GM06990 (cell line): ENCODE data around the gene MMP13.
"Not testable (repeated sequence)": the region's sequence is repeated elsewhere in the genome, so short reads cannot be mapped to it uniquely, and the experiment has no call there.

ENCODE experiments used
- DNase-seq: peaks from one replicate; pipeline ENCODE4 v3.0.0-alpha.2; 2011; ENCODE audit not compliant: insufficient read length; ENCODE audit errors: extremely low read depth
- H3K27me3 ChIP-seq: replicated peaks from 2 replicates; pipeline ENCODE4 v1.6.0; 2011; ENCODE audit warnings: low read length; ENCODE audit not compliant: control insufficient read depth, insufficient read depth
- H3K36me3 ChIP-seq: 2 replicates; pipeline ENCODE4 v1.5.1; 2011; ENCODE audit warnings: low read length; ENCODE audit not compliant: control insufficient read depth, insufficient read depth
- H3K4me3 ChIP-seq: replicated peaks from 2 replicates; pipeline ENCODE4 v1.5.1; 2011; ENCODE audit warnings: low read depth, mild to moderate bottlenecking, control low read depth, low read length
- CTCF ChIP-seq: IDR thresholded peaks from 2 replicates; pipeline ENCODE4 v1.5.1; 2011; ENCODE audit warnings: low read length, control low read depth, mild to moderate bottlenecking, inconsistent platforms; ENCODE audit not compliant: insufficient read depth, poor library complexity, severe bottlenecking

The MMP13 gene

GRCh38 chr11:102912482-102912830 lies 43.1 kb downstream of the MMP13 start:
- Histone ChIP-seq H3K27me3 (no peaks in the 10 kb centered on the region), H3K4me3 (no peak overlapping the region), H3K36me3 (no peaks in the 10 kb centered on the region)
- TF ChIP-seq CTCF = no peak
- DNase-seq = no peak

- TF ChIP-seq CTCF = no peak
- DNase-seq = no peak
- H3K4me3 ChIP-seq = no peak overlapping the region
Measured at GRCh38 chr11:102911758-102912481, 43.6 kb downstream of the MMP13 start.

GRCh38 chr11:102905848-102906247 lies 49.7 kb downstream of the MMP13 start:
- not testable (repeated sequence) for H3K27me3 ChIP-seq, H3K36me3 ChIP-seq, H3K4me3 ChIP-seq, DNase-seq

More at GRCh38 chr11:102911758-102912481, 43.6 kb downstream of the MMP13 start:
- Histone ChIP-seq H3K27me3 (no peaks in the 10 kb centered on the region), H3K36me3 (no peaks in the 10 kb centered on the region)

- H3K4me3 ChIP-seq, H3K36me3 ChIP-seq, H3K27me3 ChIP-seq, DNase-seq: not testable (repeated sequence)
Measured at GRCh38 chr11:102903895-102904294, 51.6 kb downstream of the MMP13 start.

- H3K36me3 ChIP-seq = no peaks in the 10 kb centered on the region
- TF ChIP-seq CTCF = no peak
- no peak for DNase-seq
- H3K27me3 ChIP-seq = no peaks in the 10 kb centered on the region; the same call in 1 of the 2 replicates
- no peak overlapping the region for H3K4me3 ChIP-seq
Measured at GRCh38 chr11:102900346-102900745, 55.2 kb downstream of the MMP13 start.
